ENCODE measurements around the gene KNCN.

The KNCN gene

GRCh38 chr1:46521414-46521813, 30.0 kb downstream of the KNCN start:
- Histone ChIP-seq H3K27ac (ENCODE audit: low read depth, low read length) (peak overlapping the region; percentile 84), H3K9me3 (ENCODE audit: control insufficient read depth in 5 of 5, low read length in 5 of 5) (no peaks in the 10 kb centered on the region), H3K36me3 (ENCODE audit: control insufficient read depth in 5 of 5, insufficient read depth in 5 of 5, low read length in 5 of 5) (no peaks in the 10 kb centered on the region), H3K27me3 (ENCODE audit: control insufficient read depth in 5 of 5, insufficient read depth in 4 of 5, low read length in 5 of 5) (peaks cover 0 to 19% (median 0%) of the 10 kb centered on the region in 5 donors), H3K9ac (ENCODE audit: low read length in 5 of 5) (peak overlapping the region in 1 of 5 donors; percentile 29), H3K4me3 (ENCODE audit: low read depth in 1 of 5, low read length in 5 of 5) (no peak overlapping the region), H3K4me1 (ENCODE audit: control insufficient read depth in 5 of 5, insufficient read depth in 5 of 5, low read length in 5 of 5) (peaks cover 7 to 51% (median 39%) of the 10 kb centered on the region in 5 donors)

- no peaks in the 10 kb centered on the region for H3K9me3 ChIP-seq (ENCODE audit: control insufficient read depth in 5 of 5, low read length in 5 of 5)
- H3K36me3 ChIP-seq (ENCODE audit: control insufficient read depth in 5 of 5, insufficient read depth in 5 of 5, low read length in 5 of 5), result no peaks in the 10 kb centered on the region
- no peak overlapping the region for H3K27ac ChIP-seq (ENCODE audit: low read depth, low read length)
- peaks cover 0 to 11% (median 0%) of the 10 kb centered on the region in 5 donors for H3K27me3 ChIP-seq (ENCODE audit: control insufficient read depth in 5 of 5, insufficient read depth in 4 of 5, low read length in 5 of 5)
- H3K9ac ChIP-seq (ENCODE audit: low read length in 5 of 5), result peak overlapping the region in 1 of 5 donors; percentile 66
- H3K4me1 ChIP-seq (ENCODE audit: control insufficient read depth in 5 of 5, insufficient read depth in 5 of 5, low read length in 5 of 5), result peaks cover 7 to 51% (median 39%) of the 10 kb centered on the region in 5 donors
- no peak overlapping the region for H3K4me3 ChIP-seq (ENCODE audit: low read depth in 1 of 5, low read length in 5 of 5)
Measured at GRCh38 chr1:46520063-46520911, 31.2 kb downstream of the KNCN start.

GRCh38 chr1:46519209-46519608, 32.2 kb downstream of the KNCN start:
- H3K36me3 ChIP-seq (ENCODE audit: control insufficient read depth in 5 of 5, insufficient read depth in 5 of 5, low read length in 5 of 5), result no peaks in the 10 kb centered on the region
- no peak overlapping the region for H3K4me3 ChIP-seq (ENCODE audit: low read depth in 1 of 5, low read length in 5 of 5)
- H3K9ac ChIP-seq (ENCODE audit: low read length in 5 of 5), result no peak overlapping the region
- peaks cover 0 to 11% (median 0%) of the 10 kb centered on the region in 5 donors for H3K27me3 ChIP-seq (ENCODE audit: control insufficient read depth in 5 of 5, insufficient read depth in 4 of 5, low read length in 5 of 5)
- H3K9me3 ChIP-seq (ENCODE audit: control insufficient read depth in 5 of 5, low read length in 5 of 5), result no peaks in the 10 kb centered on the region
- H3K27ac ChIP-seq (ENCODE audit: low read depth, low read length), result no peak overlapping the region
- H3K4me1 ChIP-seq (ENCODE audit: control insufficient read depth in 5 of 5, insufficient read depth in 5 of 5, low read length in 5 of 5), result peaks cover 7 to 51% (median 39%) of the 10 kb centered on the region in 5 donors

GRCh38 chr1:46517932-46518498, 33.4 kb downstream of the KNCN start:
- H3K4me1 ChIP-seq (ENCODE audit: control insufficient read depth in 5 of 5, insufficient read depth in 5 of 5, low read length in 5 of 5), result peaks cover 7 to 39% (median 31%) of the 10 kb centered on the region in 5 donors
- H3K9ac ChIP-seq (ENCODE audit: low read length in 5 of 5), result no peak overlapping the region
- H3K4me3 ChIP-seq (ENCODE audit: low read depth in 1 of 5, low read length in 5 of 5), result no peak overlapping the region
- no peaks in the 10 kb centered on the region for H3K36me3 ChIP-seq (ENCODE audit: control insufficient read depth in 5 of 5, insufficient read depth in 5 of 5, low read length in 5 of 5)
- H3K27ac ChIP-seq (ENCODE audit: low read depth, low read length), result no peak overlapping the region
- peaks cover 0 to 14% (median 0%) of the 10 kb centered on the region in 5 donors for H3K27me3 ChIP-seq (ENCODE audit: control insufficient read depth in 5 of 5, insufficient read depth in 4 of 5, low read length in 5 of 5)
- H3K9me3 ChIP-seq (ENCODE audit: control insufficient read depth in 5 of 5, low read length in 5 of 5), result no peaks in the 10 kb centered on the region

- H3K27me3 ChIP-seq (ENCODE audit: control insufficient read depth in 5 of 5, insufficient read depth in 4 of 5, low read length in 5 of 5), result peaks cover 0 to 18% (median 0%) of the 10 kb centered on the region in 5 donors
- no peak overlapping the region for H3K27ac ChIP-seq (ENCODE audit: low read depth, low read length)
- H3K4me1 ChIP-seq (ENCODE audit: control insufficient read depth in 5 of 5, insufficient read depth in 5 of 5, low read length in 5 of 5), result peaks cover 5 to 30% (median 23%) of the 10 kb centered on the region in 5 donors
- no peak overlapping the region for H3K4me3 ChIP-seq (ENCODE audit: low read depth in 1 of 5, low read length in 5 of 5)
- H3K9ac ChIP-seq (ENCODE audit: low read length in 5 of 5), result no peak overlapping the region
- H3K9me3 ChIP-seq (ENCODE audit: control insufficient read depth in 5 of 5, low read length in 5 of 5), result no peaks in the 10 kb centered on the region
- H3K36me3 ChIP-seq (ENCODE audit: control insufficient read depth in 5 of 5, insufficient read depth in 5 of 5, low read length in 5 of 5), result no peaks in the 10 kb centered on the region
Measured at GRCh38 chr1:46517010-46517600, 34.3 kb downstream of the KNCN start.

- Histone ChIP-seq H3K4me1 (ENCODE audit: control insufficient read depth in 5 of 5, insufficient read depth in 5 of 5, low read length in 5 of 5) (peaks cover 3 to 23% (median 16%) of the 10 kb centered on the region in 5 donors), H3K36me3 (ENCODE audit: control insufficient read depth in 5 of 5, insufficient read depth in 5 of 5, low read length in 5 of 5) (no peaks in the 10 kb centered on the region), H3K27me3 (ENCODE audit: control insufficient read depth in 5 of 5, insufficient read depth in 4 of 5, low read length in 5 of 5) (peaks cover 0 to 22% (median 0%) of the 10 kb centered on the region in 5 donors), H3K9me3 (ENCODE audit: control insufficient read depth in 5 of 5, low read length in 5 of 5) (no peaks in the 10 kb centered on the region), H3K9ac (ENCODE audit: low read length in 5 of 5) (no peak overlapping the region), H3K4me3 (ENCODE audit: low read depth in 1 of 5, low read length in 5 of 5) (no peak overlapping the region), H3K27ac (ENCODE audit: low read depth, low read length) (no peak overlapping the region)
Measured at GRCh38 chr1:46516200-46516950, 35.1 kb downstream of the KNCN start.

GRCh38 chr1:46515576-46515975, 35.9 kb downstream of the KNCN start:
- Histone ChIP-seq H3K27ac (ENCODE audit: low read depth, low read length) (no peak overlapping the region), H3K4me3 (ENCODE audit: low read depth in 1 of 5, low read length in 5 of 5) (no peak overlapping the region), H3K36me3 (ENCODE audit: control insufficient read depth in 5 of 5, insufficient read depth in 5 of 5, low read length in 5 of 5) (no peaks in the 10 kb centered on the region), H3K9me3 (ENCODE audit: control insufficient read depth in 5 of 5, low read length in 5 of 5) (no peaks in the 10 kb centered on the region), H3K4me1 (ENCODE audit: control insufficient read depth in 5 of 5, insufficient read depth in 5 of 5, low read length in 5 of 5) (peaks cover 3 to 15% (median 11%) of the 10 kb centered on the region in 5 donors), H3K27me3 (ENCODE audit: control insufficient read depth in 5 of 5, insufficient read depth in 4 of 5, low read length in 5 of 5) (peaks cover 0 to 22% (median 0%) of the 10 kb centered on the region in 5 donors), H3K9ac (ENCODE audit: low read length in 5 of 5) (no peak overlapping the region)

- H3K9me3 ChIP-seq (ENCODE audit: control insufficient read depth in 5 of 5, low read length in 5 of 5), result no peaks in the 10 kb centered on the region
- no peak overlapping the region for H3K9ac ChIP-seq (ENCODE audit: low read length in 5 of 5)
- peaks cover 0 to 7% (median 4%) of the 10 kb centered on the region in 5 donors for H3K4me1 ChIP-seq (ENCODE audit: control insufficient read depth in 5 of 5, insufficient read depth in 5 of 5, low read length in 5 of 5)
- peaks cover 0 to 22% (median 0%) of the 10 kb centered on the region in 5 donors for H3K27me3 ChIP-seq (ENCODE audit: control insufficient read depth in 5 of 5, insufficient read depth in 4 of 5, low read length in 5 of 5)
- no peak overlapping the region for H3K4me3 ChIP-seq (ENCODE audit: low read depth in 1 of 5, low read length in 5 of 5)
- H3K36me3 ChIP-seq (ENCODE audit: control insufficient read depth in 5 of 5, insufficient read depth in 5 of 5, low read length in 5 of 5), result no peaks in the 10 kb centered on the region
- no peak overlapping the region for H3K27ac ChIP-seq (ENCODE audit: low read depth, low read length)
Measured at GRCh38 chr1:46513536-46513935, 37.9 kb downstream of the KNCN start.

GRCh38 chr1:46512792-46513190, 38.7 kb downstream of the KNCN start:
- Histone ChIP-seq H3K4me3 (ENCODE audit: low read depth in 1 of 5, low read length in 5 of 5) (no peak overlapping the region), H3K27me3 (ENCODE audit: control insufficient read depth in 5 of 5, insufficient read depth in 4 of 5, low read length in 5 of 5) (peaks cover 0 to 22% (median 0%) of the 10 kb centered on the region in 5 donors), H3K9ac (ENCODE audit: low read length in 5 of 5) (no peak overlapping the region), H3K36me3 (ENCODE audit: control insufficient read depth in 5 of 5, insufficient read depth in 5 of 5, low read length in 5 of 5) (no peaks in the 10 kb centered on the region), H3K4me1 (ENCODE audit: control insufficient read depth in 5 of 5, insufficient read depth in 5 of 5, low read length in 5 of 5) (peaks cover 0 to 7% (median 4%) of the 10 kb centered on the region in 5 donors), H3K27ac (ENCODE audit: low read depth, low read length) (no peak overlapping the region), H3K9me3 (ENCODE audit: control insufficient read depth in 5 of 5, low read length in 5 of 5) (no peaks in the 10 kb centered on the region)
